HL-60/S4 (cell line): ENCODE measurements around the gene BGLAP.
"Not testable (repeated sequence)": the region's sequence is repeated elsewhere in the genome, so short reads cannot be mapped to it uniquely, and the experiment has no call there.

Experiments used
- in situ Hi-C: fragments of 300-500 bp; cut with MboI; formaldehyde crosslinking; loops from 2 replicates; pipeline ENCODE4 v1.14.3; 2022; ENCODE audit warnings: low sequenced_read_pairs

Gene BGLAP

DNA sequence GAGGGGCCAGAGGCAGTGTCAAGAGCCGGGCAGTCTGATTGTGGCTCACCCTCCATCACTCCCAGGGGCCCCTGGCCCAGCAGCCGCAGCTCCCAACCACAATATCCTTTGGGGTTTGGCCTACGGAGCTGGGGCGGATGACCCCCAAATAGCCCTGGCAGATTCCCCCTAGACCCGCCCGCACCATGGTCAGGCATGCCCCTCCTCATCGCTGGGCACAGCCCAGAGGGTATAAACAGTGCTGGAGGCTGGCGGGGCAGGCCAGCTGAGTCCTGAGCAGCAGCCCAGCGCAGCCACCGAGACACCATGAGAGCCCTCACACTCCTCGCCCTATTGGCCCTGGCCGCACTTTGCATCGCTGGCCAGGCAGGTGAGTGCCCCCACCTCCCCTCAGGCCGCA, at the start of gene BGLAP:
Gene BGLAP (plus strand): TSS at position 259 of the 400 bp plus-strand sequence. CDS start 48 bp downstream, at position 307.
- in situ Hi-C loops: no loop called here

DNA sequence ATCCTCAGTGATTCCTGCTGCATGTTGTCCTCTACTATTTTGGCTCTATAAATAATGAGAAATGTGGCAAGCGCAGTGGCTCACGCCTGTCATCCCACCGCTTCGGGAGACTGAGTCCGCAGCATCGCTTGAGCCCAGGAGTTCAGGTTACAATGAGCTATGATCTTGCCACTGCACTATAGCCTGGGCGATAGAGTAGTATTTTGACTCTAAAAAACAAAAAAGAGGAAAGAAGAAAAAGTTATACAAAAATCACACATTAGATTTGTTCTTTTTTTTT, 48.8 kb upstream of the BGLAP start:
- in situ Hi-C loops: no loop called here

DNA sequence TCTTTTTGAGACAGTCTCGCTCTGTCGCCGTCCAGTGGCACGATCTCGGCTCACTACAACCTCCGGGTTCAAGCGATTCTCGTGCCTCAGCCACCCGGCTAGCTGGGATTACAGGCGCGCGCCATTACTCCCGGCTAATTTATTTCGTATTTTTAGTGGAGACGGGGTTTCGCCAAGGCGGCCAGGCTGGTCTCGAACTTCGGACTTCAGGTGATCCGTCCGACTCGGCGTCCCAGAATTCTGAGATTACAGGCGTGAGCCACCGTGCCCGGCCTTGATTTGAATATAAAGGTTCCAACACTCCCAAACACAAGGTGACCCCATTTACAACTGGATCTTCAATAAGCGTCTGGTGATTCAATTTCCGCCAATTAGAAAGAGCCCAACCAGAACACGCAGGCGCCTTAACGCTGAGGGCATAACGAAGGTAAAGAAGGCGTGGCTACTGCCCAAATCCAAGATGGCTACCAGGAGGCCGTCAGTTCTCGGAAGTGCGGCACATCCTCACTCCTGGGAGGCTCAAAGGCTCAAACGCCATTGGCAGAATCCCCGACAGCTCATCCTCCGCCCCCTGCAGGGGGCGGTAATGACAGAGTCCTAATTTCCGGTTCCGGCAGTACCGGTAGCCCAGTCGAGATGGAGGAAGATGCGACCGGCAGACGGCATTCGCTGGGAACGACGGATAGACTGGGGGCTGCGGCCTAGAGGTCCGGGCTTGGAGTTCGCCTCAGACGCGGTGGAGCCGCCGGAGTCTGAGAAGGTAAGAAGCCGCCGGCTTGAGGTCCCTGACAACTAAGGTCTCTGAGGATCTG, 48.3 kb upstream of the BGLAP start, which contains the start of gene SLC25A44:
Gene SLC25A44 (plus strand): TSS at position 617 of the 812 bp plus-strand sequence. CDS start 5,744 bp downstream, outside the sequence.
- in situ Hi-C loops: no loop called here

GRCh38 chr1:156194300-156194652, 47.7 kb upstream of the BGLAP start:
- in situ Hi-C loops: no loop called here

GRCh38 chr1:156195853-156196252, 46.1 kb upstream of the BGLAP start:
- in situ Hi-C loops: no loop called here

DNA sequence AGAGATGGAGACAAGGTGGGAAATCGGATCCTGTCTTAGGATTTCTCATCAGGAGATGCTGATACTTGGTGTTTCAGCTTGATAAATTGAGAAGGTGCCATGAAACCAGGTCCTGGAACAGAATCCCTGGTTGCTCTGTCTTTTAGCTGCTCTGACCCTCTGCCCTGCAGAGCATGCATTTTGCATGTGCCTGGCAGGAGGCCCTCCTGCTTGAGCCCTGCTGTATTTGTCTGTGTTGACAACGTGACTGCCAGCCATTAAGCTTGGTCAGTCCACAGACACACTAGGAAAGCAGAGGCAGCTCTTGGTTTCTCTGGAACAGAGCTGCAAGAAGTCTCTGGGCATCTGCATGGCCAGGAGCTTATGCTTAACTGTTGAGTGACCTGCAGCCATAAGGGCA, 45.5 kb upstream of the BGLAP start:
- in situ Hi-C loops: no loop called here

DNA sequence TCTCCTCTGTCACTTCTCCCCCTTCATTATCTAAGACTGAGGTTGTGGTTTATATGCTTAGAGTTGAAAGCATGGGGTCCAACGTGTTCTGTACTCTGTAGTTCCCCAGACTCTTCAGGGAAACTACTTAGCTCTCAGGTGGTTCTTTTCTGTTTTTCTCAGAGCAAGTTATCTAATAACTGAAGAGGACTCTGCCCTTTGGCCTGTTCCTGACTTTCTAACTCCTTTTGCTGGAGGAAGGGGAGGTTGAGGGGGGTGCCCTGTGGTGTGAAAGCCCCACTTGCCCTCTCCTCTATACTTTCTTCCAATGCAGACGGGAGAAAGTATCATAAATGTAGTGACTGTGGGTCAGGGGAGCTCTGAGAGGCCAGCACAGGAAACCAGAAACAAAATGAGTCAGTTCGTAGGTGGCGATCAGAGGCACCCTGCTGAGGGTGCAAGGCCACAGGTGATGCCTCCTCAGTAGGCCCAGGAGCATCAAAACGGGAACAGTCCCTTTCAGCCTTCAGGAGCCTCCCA, 43.1 kb upstream of the BGLAP start:
- in situ Hi-C loops: no loop called here

DNA sequence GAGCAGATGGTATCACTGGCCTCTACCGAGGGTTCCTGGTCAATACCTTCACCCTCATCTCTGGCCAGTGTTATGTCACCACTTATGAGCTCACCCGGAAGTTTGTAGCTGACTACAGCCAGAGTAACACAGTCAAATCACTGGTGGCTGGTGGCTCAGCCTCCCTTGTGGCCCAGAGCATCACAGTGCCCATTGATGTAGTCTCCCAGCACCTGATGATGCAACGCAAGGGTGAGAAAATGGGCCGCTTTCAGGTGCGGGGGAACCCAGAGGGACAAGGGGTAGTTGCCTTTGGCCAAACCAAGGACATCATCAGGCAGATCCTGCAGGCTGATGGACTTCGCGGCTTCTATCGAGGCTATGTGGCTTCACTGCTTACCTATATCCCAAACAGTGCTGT, 41.9 kb upstream of the BGLAP start:
- in situ Hi-C loops: no loop called here

DNA sequence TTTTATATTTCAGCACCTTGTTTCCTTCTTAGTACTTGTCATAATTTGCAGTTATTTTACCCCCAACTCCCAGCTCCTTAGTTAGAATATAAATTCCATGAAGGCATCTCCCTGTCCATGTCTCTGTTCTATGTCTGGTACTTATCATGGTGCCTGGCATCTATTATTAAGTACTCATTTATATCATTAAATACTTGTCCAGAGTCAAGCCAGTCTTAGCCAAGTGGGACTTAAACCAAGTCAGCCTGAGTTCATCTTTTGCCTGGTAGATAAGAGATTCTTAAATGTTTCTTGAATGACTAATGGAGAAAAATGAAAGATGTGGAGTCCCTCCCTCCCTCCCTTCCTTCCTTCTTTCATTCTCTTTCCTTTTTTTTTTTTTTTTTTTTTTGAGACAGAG, 38.7 kb upstream of the BGLAP start:
- in situ Hi-C loops: no loop called here

DNA sequence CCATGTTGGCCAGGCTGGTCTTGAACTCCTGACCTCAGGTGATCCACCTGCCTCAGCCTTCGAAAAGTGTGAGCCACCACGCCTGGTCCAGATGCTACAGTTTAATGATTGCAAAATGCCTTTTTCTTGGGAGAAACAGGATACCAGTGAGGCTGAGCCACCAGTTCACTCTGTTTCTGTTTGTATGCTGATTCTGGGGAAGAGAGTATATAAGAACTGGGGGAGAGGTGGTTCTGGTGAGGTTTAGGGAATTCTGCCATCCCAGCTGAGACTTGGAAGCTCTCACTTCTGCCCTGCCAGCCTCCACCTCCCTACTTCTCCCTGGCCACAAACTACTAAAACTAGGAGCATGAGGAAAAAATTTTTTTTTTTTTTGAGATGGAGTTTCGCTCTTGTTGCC, 37.3 kb upstream of the BGLAP start:
- in situ Hi-C loops: no loop called here

GRCh38 chr1:156211243-156211642, 30.7 kb upstream of the BGLAP start:
- in situ Hi-C loops: no loop called here

GRCh38 chr1:156212130-156212529, 29.9 kb upstream of the BGLAP start:
- in situ Hi-C loops: no loop called here

DNA sequence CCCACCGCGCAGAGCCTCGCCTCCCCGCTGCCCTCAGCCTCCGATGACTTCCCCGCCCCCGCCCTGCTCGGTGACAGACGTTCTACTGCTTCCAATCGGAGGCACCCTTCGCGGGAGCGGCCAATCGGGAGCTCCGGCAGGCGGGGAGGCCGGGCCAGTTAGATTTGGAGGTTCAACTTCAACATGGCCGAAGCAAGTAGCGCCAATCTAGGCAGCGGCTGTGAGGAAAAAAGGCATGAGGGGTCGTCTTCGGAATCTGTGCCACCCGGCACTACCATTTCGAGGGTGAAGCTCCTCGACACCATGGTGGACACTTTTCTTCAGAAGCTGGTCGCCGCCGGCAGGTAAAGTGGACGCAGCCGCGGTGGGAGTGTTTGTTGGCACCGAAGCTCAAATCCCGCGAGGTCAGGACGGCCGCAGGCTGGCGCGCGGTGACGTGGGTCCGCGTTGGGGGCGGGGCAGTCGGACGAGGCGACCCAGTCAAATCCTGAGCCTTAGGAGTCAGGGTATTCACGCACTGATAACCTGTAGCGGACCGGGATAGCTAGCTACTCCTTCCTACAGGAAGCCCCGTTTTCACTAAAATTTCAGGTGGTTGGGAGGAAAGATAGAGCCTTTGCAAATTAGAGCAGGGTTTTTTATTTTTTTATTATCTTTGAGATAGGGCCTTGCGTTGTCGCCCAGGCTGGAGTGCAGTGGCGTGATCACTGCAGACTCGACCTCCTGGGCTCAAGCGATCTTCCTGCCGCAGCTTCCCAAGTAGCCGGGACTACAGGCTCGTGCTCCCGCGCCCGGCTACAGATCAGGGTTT, 28.9 kb upstream of the BGLAP start, which contains the start of gene PMF1:
Gene PMF1 (plus strand): TSS at position 175 of the 811 bp plus-strand sequence. CDS start 9 bp downstream, at position 184.
- in situ Hi-C loops: no loop called here

- in situ Hi-C loops: no loop called here
These were observed 28.4 kb upstream of the BGLAP start for GRCh38 chr1:156213644-156213966.

DNA sequence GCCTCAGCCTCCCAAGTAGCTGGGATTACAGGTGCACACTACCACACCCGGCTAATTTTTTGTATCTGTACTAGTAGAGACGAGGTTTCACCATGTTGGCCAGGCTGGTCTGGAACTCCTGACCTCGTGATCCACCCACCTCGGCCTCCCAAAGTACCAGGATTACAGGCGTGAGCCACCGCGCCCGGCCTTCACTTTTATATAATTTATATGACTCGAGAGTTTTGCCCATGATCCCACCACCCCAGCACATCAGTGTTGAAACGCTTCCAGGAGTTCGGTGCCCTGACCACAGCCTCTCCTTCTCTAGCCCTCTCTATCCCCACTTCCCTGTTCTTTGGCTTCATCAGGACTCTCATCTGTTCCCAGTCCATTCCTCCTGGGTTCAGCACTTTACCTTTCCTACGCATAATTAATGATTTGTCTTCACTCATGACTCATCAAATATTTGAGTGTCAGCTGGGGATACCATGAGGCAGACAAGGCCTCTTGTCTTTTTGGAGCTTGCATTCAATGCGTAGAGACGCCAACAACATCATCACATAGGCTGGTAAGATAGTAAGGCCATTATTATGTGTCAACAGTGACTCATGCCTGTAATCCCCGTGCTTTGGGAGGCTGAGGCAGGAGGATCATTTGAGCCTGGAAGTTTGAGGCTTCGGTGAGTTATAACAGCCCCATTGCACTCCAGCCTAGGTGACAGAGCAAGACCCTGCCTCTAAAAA, 27.8 kb upstream of the BGLAP start:
- in situ Hi-C loops: no loop called here

GRCh38 chr1:156216361-156217086, 25.5 kb upstream of the BGLAP start:
- in situ Hi-C loops: not testable (repeated sequence)

- in situ Hi-C loops: no loop called here
These were observed 24.1 kb upstream of the BGLAP start for GRCh38 chr1:156217871-156218270.

GRCh38 chr1:156220226-156220625, 21.8 kb upstream of the BGLAP start:
- in situ Hi-C loops: loop anchor here (5.0 to 10.0 kb wide), 2 partner anchors 73 to 135 kb away; partner anchors contain the start of gene MEX3A

- in situ Hi-C loops: loop anchor here (5.0 to 10.0 kb wide), 2 partner anchors 75 to 137 kb away; partner anchors contain the start of gene MEX3A
These were observed 19.8 kb upstream of the BGLAP start for GRCh38 chr1:156221986-156222692.

DNA sequence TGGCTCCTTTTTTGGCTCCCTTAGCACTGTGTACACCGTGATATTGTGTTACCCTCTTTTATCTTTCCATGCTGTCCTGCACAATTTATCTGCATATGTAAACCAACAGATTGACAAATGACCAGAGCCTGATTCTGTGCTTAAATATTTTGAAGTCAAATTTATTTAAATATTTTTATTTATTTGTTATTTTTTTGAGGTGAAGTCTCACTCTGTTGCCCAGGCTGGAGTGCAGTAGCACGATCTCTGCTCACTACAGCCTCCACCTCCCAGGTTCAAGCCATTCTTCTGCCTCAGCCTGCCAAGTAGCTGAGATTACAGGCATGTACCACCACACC, 16.3 kb upstream of the BGLAP start:
- in situ Hi-C loops: loop anchor here (10.0 kb wide), 1 partner anchor 141 kb away; the partner anchor contains the start of gene MEX3A
